GM12891 (cell line): ENCODE data around the gene ASPN.

ENCODE experiments used
- POLR2A ChIP-seq: IDR thresholded peaks from 2 replicates; pipeline ENCODE4 v1.6.1; 2011; ENCODE audit warnings: low read depth, low read length, control low read depth
- POLR2AphosphoS5 ChIP-seq: IDR thresholded peaks from 2 replicates; pipeline ENCODE4 v1.6.1; 2011; ENCODE audit warnings: low read depth, low read length, control low read depth
- POU2F2 ChIP-seq: IDR thresholded peaks from 2 replicates; pipeline ENCODE4 v1.6.1; 2011; ENCODE audit warnings: low read depth, mild to moderate bottlenecking, control low read depth, low read length, moderate library complexity
- SPI1 ChIP-seq: IDR thresholded peaks from 2 replicates; pipeline ENCODE4 v1.6.1; 2011; ENCODE audit warnings: low read depth, low read length, control low read depth
- TAF1 ChIP-seq: IDR thresholded peaks from 2 replicates; pipeline ENCODE4 v1.6.1; 2011; ENCODE audit warnings: low read depth, low read length, control low read depth

DNA sequence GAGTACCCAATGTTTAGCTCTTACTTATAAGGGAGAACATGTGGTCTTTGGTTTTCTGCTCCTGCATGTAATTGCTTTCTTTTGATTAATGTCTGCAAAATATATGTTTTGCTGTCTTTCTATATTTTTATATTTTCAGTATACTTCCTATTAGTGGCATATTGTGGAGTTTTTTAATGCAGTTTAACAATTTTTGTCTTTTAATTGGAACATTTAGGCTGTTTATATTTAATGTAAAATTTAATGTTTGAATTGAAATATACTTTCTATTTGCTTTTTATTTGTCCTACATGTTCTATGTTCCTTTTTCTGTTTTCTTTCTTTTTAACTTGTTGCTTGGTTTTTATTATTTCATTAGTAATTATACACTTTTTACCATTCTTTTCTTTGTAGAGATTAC is 48.6 kb upstream of the ASPN start:
- TF ChIP-seq POLR2A = no peak
- TF ChIP-seq TAF1 = no peak
- no peak for TF ChIP-seq SPI1
- no peak for TF ChIP-seq POLR2AphosphoS5
- no peak for TF ChIP-seq POU2F2
